HG02798 (cell line): ENCODE measurements around the gene STXBP2.

Experiments
- ATAC-seq: cut with Tn5 transposase; IDR thresholded peaks from one replicate; pipeline ENCODE4 v1.9.1; 2021; ENCODE audit warnings: mild to moderate bottlenecking; ENCODE audit not compliant: unreplicated experiment, poor library complexity

The STXBP2 gene

DNA sequence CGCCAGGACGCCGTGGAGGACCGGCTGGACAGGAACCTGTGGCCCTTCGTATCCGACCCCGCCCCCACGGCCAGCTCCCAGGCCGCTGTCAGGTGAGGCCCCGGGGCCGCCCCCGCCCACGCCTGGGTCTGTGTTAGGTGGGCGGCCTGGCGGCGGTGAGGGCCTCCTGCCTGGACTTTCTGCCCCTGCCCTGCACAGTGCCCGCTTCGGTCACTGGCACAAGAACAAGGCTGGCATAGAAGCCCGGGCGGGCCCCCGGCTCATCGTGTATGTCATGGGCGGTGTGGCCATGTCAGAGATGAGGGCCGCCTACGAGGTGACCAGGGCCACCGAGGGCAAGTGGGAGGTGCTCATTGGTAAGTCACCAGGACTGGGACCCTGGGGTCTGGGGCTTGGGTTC lies 10.2 kb downstream of the STXBP2 start:
- no peak for ATAC-seq

DNA sequence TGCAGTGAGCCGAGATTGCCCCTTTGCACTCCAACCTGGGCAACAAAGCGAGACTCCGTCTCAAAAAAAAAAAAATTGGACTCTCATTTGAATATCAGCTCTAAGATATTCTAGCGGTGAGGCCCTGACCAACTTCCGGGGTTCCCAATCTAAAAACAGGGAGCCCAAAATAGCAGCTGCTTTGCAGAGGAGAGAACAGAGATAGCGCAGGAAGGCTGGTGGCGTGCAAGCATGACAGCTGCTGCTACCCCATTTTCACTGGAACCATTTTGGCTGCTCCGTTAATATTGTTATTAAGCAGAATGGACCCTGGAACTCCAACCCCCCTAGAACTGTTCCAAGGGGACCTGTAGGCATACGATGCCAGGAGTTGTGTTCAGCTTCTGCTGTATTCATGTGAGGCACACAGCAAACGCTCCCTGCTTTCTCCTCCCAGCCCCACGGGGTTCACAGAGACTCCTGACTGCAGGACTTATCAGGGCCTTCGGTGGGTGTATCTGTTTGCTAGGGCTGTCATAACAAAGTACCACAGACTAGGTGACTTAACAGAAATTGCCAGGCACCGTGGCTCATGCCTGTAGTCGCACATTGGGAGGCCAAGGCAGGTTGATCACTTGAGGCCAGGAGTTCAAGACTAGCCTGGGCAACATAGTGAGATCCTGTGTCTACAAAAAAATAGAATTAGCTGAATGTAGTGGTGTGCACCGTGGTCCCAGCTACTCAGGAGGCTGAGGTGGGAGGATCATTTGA lies 11.5 kb downstream of the STXBP2 start:
- no peak for ATAC-seq

DNA sequence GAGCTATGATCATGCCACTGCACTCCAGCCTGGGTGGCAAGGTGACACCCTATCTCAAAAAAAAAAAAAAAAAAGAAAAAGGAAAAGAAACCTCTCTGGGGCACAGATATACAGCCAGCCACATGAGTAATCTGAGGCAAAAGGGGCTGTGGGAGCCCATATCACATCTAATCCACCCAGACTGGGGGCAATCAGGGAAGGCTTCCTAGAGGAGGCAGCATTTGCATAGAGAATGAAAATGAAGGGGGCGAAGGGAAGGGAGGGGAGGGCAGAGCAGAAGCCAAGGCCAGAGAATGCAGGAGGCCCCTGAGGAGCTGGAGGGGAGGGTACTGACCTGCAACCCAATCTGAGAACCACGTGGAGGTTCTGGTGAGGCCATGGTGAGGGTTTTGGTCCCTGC lies 13.2 kb downstream of the STXBP2 start:
- no peak for ATAC-seq

DNA sequence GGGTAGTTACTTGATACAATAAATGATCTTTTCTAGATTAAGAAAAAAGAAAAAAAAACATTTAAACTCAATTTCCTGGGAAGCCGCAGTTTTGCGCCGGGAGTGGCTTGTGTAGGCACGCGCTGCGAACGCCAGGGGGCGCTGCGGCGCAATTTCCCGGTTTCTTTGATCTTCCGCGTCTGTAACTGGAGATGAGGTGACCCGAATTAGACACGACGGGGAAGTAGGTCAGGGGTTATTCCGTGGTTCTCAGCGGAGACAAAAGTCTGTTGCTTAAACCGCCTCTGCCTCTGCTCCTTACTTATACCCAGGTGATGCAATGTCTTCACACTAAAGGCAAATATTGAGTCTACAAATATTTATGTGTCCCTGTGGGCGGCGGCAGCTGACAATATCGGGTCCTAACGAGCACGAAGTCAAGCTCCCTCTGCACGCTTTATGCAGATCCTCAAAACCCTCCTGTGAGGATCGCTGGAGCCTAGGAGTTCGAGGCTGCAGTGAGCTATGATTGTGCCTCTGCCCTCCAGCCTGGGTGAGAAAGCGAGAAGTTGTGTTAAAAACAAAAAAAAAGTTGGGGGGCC lies 15.2 kb downstream of the STXBP2 start:
- ATAC-seq = peak; percentile 55

GRCh38 chr19:7654401-7654800 lies 17.5 kb downstream of the STXBP2 start:
- ATAC-seq = no peak

- no peak for ATAC-seq
These were observed 18.7 kb downstream of the STXBP2 start for GRCh38 chr19:7655581-7655980.

DNA sequence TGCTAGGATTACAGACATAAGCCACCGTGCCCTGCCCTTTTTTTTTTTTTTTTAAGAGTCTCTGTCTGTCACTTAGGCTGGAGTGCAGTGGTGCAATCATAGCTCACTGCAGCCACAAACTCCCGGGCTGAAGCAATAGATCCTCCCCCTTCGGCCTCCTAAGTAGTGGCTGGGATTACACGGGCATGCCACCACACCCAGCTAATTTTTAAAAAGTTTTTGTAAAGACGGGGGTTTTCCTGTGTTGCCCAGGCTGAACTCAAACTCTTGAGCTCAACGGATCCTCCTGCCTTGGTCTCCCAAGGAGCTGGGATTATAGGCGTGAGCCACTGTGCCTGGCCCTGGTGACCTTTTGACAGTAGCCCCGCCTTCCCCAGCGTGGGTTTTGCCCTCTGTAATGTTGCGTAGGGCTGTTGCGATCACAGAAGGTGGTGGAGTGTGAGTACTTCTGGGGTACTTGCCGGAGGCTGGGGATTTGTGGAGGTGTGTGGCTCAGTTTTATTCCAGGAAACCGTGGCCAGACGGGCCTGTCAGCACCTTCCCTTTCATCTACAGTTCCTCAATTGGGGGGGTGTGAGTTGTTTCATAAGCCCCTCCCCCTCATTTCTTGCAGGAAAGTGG lies 20.3 kb downstream of the STXBP2 start:
- no peak for ATAC-seq

DNA sequence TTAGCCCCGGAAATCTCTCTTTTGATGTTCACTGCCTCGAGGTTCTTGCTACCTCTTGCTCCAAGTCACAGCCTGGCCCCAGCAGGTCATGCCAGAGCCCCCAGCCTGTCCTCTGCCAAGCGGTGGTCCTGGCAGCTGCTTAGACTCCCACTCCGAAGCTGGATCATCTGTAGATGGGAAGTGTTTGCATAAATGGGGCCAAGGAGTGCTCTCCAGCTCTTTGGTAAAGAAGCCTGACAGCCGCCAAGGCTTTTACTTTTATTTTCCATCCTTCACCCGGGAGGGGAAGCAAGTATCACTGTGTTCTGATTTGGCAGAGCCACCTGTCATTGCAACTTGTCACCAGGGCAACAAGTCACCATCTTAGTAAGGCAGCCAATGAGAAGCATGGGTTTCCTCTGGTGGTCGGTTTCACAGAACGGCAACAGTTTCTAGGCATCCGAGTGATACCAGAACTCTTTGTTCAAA lies 21.3 kb downstream of the STXBP2 start:
- ATAC-seq = peak; percentile 75

DNA sequence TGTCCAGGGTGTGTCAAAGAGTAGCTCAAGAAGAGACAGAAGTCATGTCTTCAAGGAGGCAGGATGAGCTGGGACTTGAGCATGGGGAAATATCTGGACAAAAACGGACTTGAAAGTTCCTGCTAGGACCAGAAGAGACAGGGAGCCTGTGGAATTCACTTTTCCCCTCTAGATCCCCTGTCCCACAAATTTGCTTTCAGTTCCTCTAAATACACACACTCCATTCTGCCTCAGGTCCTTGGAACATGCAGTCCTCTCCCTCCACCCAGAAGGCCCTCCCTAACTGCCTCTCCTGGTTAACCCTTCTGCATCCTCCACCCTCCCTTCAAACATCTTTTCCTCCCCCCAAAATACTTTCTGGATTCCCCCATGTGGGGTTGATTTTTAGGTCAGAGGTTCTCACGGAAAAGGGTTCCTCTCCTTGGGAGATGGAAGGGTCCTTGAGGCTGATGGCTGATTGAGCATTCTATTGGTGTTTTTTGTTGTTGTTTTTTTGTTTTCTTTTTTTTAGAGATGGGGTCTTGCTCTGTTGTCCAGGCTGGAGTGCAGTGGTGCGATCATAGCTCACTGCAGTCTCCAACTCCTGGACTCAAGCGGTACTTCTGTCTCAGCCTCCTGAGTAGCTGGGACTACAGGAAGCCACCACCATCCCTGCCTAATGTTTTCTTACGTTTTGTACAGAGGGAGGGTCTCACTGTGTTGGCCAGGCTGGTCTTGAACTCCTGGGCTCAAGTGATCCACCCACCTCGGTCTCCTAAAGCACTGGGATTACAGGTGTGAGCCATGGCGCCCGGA lies 25.0 kb downstream of the STXBP2 start:
- ATAC-seq = no peak

- no peak for ATAC-seq
These were observed 25.7 kb downstream of the STXBP2 start for GRCh38 chr19:7662657-7663056.

GRCh38 chr19:7663706-7664105 lies 26.8 kb downstream of the STXBP2 start:
- no peak for ATAC-seq

DNA sequence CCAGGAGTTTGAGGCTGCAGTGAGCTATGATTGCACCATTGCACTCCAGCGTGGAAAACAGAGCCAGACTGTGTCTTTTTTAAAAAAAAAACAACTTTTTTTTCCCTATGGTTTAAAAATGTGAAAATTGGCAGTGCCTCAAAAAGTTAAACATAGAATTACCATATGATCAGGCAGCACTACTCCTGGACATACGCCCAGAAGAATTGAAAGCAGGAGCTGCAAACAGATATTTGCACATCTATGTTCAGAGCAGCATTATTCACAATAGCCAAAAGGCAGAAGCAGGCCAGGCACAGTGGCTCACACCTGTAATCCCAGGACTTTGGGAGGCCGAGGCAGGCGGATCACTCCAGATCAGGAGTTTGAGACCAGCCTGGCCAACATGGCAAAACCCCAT lies 28.2 kb downstream of the STXBP2 start:
- ATAC-seq = no peak

GRCh38 chr19:7668842-7669241 lies 31.9 kb downstream of the STXBP2 start, which contains the start of gene RETN:
Gene RETN, plus strand, starts transcription at chr19:7669049. Its CDS starts 278 bp downstream, at chr19:7669327.
- no peak for ATAC-seq

DNA sequence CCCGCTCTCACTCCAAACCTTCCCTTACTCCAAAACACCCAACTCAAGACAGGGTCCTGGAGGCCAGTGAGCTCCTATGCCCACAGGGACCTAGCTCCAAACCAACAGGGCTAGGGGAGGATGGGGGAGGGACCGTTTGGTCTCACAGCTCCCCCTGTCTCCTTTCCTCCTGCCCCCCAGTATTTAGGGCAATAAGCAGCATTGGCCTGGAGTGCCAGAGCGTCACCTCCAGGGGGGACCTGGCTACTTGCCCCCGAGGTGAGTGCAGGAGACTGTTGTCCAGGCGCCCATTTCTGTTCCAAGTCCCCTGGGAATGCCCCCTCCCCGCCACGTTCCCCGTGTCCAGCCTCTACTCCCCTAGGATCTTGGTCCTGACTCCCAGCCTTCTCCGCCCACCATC lies 32.7 kb downstream of the STXBP2 start:
- no peak for ATAC-seq

DNA sequence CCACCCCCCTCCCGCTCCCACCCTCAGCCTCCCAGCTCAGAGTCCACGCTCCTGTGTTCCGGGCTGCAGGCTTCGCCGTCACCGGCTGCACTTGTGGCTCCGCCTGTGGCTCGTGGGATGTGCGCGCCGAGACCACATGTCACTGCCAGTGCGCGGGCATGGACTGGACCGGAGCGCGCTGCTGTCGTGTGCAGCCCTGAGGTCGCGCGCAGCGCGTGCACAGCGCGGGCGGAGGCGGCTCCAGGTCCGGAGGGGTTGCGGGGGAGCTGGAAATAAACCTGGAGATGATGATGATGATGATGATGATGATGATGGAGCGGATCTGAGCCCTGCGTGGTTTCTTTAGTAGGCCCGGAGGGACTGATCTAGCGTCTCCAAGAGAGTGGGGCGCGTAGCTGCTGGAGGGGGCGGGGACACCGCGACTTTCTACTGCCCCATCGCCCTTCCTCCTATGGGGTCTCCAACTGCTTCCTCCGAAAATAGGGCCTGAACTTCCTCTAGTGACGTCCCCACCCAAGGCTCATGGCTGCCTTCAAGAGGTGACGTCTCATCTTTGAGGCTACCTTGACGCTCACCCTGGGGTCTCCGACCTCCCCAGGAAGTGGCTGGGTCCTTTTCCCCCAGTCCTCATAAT lies 33.4 kb downstream of the STXBP2 start:
- no peak for ATAC-seq

DNA sequence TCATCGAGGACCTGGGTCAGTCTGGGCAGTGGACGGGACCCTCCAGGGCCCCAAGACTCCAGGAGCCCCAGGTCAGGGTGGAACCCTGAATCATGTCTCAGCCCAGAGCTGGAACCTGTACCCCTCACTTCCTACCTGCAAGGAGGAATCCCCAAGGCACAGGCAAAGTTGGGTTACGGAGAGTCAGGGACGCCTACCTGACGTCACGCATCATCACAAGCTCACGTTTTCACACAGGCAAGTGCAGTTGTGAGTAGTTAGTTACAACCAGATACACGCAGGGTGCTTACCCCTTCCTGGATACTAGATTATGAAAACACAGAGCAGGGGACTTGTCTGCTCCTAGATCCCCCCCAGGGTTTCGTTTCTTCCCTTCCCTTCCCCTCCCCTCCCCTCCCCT lies 33.9 kb downstream of the STXBP2 start:
- no peak for ATAC-seq

- ATAC-seq = no peak
These were observed 35.6 kb downstream of the STXBP2 start for GRCh38 chr19:7672522-7672921.

DNA sequence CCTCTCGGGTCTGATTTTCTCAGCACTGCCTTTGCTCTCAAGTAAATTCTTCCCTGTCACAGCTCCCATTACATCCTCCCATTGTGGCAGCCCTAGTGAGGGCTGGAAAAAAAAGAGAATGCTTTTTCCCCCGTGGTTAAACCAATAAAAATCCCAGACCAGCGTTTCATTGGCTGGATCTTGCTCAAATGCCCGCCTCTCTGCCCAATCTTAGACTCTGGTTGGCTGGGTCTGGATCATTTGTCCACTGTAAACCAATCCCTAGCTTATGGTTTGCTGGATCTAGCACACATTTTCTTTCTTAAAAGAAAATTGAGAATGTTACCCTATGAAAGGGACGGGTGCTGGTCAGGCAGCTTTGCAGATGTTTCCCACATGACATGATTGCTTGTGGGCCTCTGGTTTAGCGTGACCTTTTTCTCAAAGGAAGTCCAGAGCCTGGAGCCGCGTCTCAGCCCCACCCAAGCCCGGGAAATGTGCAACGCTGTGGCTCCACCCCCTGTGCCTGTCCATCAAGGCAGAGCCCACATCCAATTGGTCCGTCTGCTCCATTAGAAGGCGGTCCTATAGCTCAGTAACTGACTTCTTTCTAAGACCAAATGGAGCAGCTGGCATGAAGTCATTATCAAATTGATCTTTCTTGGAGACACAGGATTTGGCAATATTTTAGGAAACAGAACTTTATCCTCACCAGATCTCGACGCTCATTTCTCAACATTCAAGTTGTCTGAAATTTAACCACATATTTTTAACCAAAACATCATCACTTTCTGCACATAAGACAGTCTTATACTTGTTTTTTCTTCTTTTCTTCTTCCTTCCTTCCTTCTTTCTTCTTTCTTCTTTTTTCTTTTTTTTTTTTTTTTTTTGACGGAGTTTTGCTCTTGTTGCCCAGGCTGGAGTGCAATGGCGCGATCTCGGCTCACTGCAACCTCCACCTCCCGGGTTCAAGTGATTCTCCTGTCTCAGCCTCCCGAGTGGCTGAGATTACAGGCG lies 37.4 kb downstream of the STXBP2 start:
- ATAC-seq = no peak

DNA sequence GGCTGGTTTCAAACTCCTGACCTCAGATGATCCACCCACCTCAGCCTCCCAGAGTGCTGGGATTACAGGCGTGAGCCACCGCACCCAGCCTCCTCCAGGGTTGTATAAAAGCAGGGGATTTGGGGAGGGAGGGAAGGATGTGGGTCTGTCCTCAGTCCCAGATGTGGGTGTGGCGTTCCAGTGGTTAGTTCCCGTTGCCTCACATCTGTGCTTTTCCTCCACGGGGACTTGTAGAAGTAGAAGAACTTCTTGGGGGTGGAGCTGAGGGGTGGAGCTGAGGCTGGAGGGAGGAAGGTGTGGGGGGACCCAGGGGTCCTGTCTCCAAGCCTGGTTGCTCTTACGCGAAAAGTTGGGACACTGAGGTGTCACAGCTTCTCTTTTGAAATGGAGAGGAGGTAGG lies 39.5 kb downstream of the STXBP2 start:
- ATAC-seq = no peak
